Endometrial microvascular endothelial cells (primary cell): ENCODE results near the gene ZNF689. TPM values are rescaled to one million over a fixed set of nuclear protein-coding genes. Genes with fewer than 3 reads are reported as not detected.

Experiments
- in situ Hi-C: cut with HindIII; loops from 2 replicates; pipeline ENCODE4 v1.10.0; 2017; ENCODE audit warnings: low sequenced_read_pairs, low pct_unique_long_range_greater_than_20kb; ENCODE audit errors: inconsistent ontology term
- total RNA-seq: library from RNA; depleted of rRNA; stranded (reverse); fragments of >200 nt; gene quantifications from one replicate; pipeline ENCODE4 v1.2.3, GENCODE V29; 2015; ENCODE audit errors: inconsistent ontology term

Gene ZNF689
- total RNA-seq, 1 donor from 2014 or later, result 11.2 TPM

DNA sequence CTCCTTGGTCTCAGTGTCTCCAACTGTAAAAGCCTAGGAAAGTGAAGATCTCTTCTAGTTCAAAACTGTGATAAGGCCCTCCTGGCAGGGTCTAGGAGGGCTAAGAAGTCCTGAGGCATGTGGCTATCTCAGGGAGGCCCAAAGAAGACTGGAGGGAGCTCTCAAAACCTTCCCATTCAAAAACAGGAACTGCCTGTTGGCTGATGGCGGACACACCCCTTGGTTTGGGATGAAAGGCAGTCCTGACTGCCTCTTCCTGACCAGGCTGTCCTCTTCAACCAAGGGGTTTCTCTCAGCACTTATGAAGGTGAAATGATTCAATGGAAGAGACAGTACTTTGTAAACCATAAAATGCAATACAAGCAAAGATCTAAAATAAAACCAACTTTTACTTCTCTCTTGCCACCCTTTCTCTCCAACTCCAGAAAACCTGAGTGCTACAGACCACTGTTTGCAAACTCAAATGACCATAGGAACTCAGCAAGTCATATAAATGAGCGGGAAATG, 56.7 kb downstream of the ZNF689 start:
- in situ Hi-C loops, result no loop called here

DNA sequence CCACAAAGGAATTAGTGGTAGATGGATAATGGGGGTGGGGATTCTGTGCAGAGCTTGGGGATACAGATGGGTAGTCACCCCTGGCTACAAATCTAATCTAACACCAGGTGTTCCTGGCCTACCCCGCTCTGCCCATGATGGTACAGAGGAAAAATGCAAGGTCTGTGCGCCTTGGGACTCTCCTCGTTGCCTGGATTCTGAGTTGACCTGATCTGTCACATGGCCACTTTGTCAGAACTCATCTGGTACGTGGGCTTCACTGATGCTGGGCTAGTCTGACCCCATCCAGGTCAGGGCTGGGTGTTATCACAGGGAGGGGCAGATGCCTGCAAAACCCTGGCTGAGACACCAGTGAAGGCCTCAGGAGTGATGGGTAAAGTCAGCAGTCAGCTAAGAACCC, 57.2 kb downstream of the ZNF689 start:
- in situ Hi-C loops, result no loop called here

Other genes with a start within 250 kb of the ZNF689 start
- 69.5 TPM for gene TBC1D10B, start 239.9 kb downstream of the ZNF689 start, total RNA-seq
- not detected for gene MYL11, start 235.6 kb downstream of the ZNF689 start, total RNA-seq
- not detected for gene SEPTIN1, start 227.8 kb downstream of the ZNF689 start, total RNA-seq
- gene ZNF48, start 215.0 kb downstream of the ZNF689 start, total RNA-seq, result 5.8 TPM
- gene ZNF771, start 202.8 kb downstream of the ZNF689 start, total RNA-seq, result 4.3 TPM
- 66.6 TPM for gene DCTPP1, start 180.4 kb downstream of the ZNF689 start, total RNA-seq
- gene SEPHS2, start 164.5 kb downstream of the ZNF689 start, total RNA-seq, result 29.2 TPM
- not detected for gene ITGAL, start 137.6 kb downstream of the ZNF689 start, total RNA-seq
- gene ZNF768, start 83.8 kb downstream of the ZNF689 start, total RNA-seq, result 25.5 TPM
- 4.7 TPM for gene ZNF747, start 75.5 kb downstream of the ZNF689 start, total RNA-seq
- gene ZNF764, start 52.0 kb downstream of the ZNF689 start, total RNA-seq, result 8.3 TPM
- 10.8 TPM for gene ZNF688, start 38.7 kb downstream of the ZNF689 start, total RNA-seq
- gene ZNF785, start 24.7 kb downstream of the ZNF689 start, total RNA-seq, result 7.2 TPM
- 22.9 TPM for gene PRR14, start 40.6 kb upstream of the ZNF689 start, total RNA-seq
- gene FBRS, start 48.0 kb upstream of the ZNF689 start, total RNA-seq, result 24.7 TPM
- 10.2 TPM for gene SRCAP, start 88.8 kb upstream of the ZNF689 start, total RNA-seq
- gene PHKG2, start 138.0 kb upstream of the ZNF689 start, total RNA-seq, result 22.5 TPM
- 1.2 TPM for gene CFAP119, start 151.7 kb upstream of the ZNF689 start, total RNA-seq
- 69.8 TPM for gene RNF40, start 151.9 kb upstream of the ZNF689 start, total RNA-seq
- 6.1 TPM for gene ZNF629, start 176.8 kb upstream of the ZNF689 start, total RNA-seq